IMR-90 (cell line): Measurements from ENCODE around the gene TXNDC15. TPM values are rescaled to one million over a fixed set of nuclear protein-coding genes. Genes with fewer than 3 reads are reported as not detected.

Experiments
- ATAC-seq: fragments of 200-7000 bp; cut with Tn5 transposase; 2 replicates; pipeline ENCODE4 v1.9.1; 2020; ENCODE audit warnings: low read depth, mild to moderate bottlenecking, moderate library complexity
- BruUV-seq: library from RNA; stranded (reverse); fragments of 400-500 nt; replicated peaks from 2 replicates; lab custom pipeline; 2021; lab: Mats Ljungman, UMichigan
- CTCF ChIA-PET: fragments of 300-600 bp; formaldehyde crosslinking; extraction: SDS; loops from one replicate; lab custom pipeline; 2021; ENCODE audit warnings: antibody characterized with exemption; lab: Yijun Ruan, JAX
- POLR2A ChIA-PET: fragments of 300-600 bp; sonication (Branson Sonifier 250); formaldehyde crosslinking; loops from one replicate; lab custom pipeline; 2022; ENCODE audit warnings: antibody characterized with exemption; ENCODE audit not compliant: unreplicated experiment; lab: Charles Lee
- DNase-seq: peaks from one replicate; pipeline ENCODE4 v3.0.0; 2013
- H2AFZ ChIP-seq: replicated peaks from 2 replicates; pipeline ENCODE3; 2013; ENCODE audit warnings: low read length, mild to moderate bottlenecking; ENCODE audit not compliant: poor library complexity
- H2AK5ac ChIP-seq: 2 replicates; pipeline ENCODE4 v1.6.1; 2013; ENCODE audit warnings: low read depth, low read length, inconsistent platforms
- H2AK9ac ChIP-seq: replicated peaks from 2 replicates; pipeline ENCODE3; 2013; ENCODE audit warnings: mild to moderate bottlenecking, low read depth, low read length, moderate library complexity; ENCODE audit not compliant: poor library complexity
- H2BK120ac ChIP-seq: 2 replicates; pipeline ENCODE4 v1.6.1; 2013; ENCODE audit warnings: low read depth, low read length, inconsistent platforms
- H2BK15ac ChIP-seq: 3 replicates; pipeline ENCODE4 v1.6.1; 2013; ENCODE audit warnings: low read depth, low read length, inconsistent platforms
- H2BK20ac ChIP-seq: 2 replicates; pipeline ENCODE4 v1.6.1; 2013; ENCODE audit warnings: low read depth, mild to moderate bottlenecking, inconsistent platforms, low read length, moderate library complexity
- H2BK5ac ChIP-seq: 2 replicates; pipeline ENCODE4 v1.6.1; 2013; ENCODE audit warnings: mild to moderate bottlenecking, low read depth, low read length, inconsistent platforms; ENCODE audit not compliant: poor library complexity, severe bottlenecking
- H3K14ac ChIP-seq: replicated peaks from 2 replicates; pipeline ENCODE4 v1.6.1; 2013; ENCODE audit warnings: low read depth, low read length, inconsistent platforms
- H3K18ac ChIP-seq: 2 replicates; pipeline ENCODE4 v1.6.1; 2013; ENCODE audit warnings: low read depth, low read length, control low read depth
- H3K23ac ChIP-seq: 2 replicates; pipeline ENCODE4 v1.6.1; 2013; ENCODE audit warnings: low read depth, low read length, inconsistent platforms
- H3K27ac ChIP-seq: 2 replicates; pipeline ENCODE4 v1.5.1; 2013; ENCODE audit warnings: mild to moderate bottlenecking, control low read depth, low read length; ENCODE audit not compliant: insufficient read depth
- H3K27me3 ChIP-seq: 2 replicates; pipeline ENCODE4 v1.6.1; 2013; ENCODE audit warnings: low read length; ENCODE audit not compliant: control insufficient read depth, insufficient read depth
- H3K36me3 ChIP-seq: 2 replicates; pipeline ENCODE4 v1.6.1; 2013; ENCODE audit warnings: low read length, mixed read lengths; ENCODE audit not compliant: control insufficient read depth, insufficient read depth
- H3K4ac ChIP-seq: 2 replicates; pipeline ENCODE4 v1.6.1; 2013; ENCODE audit warnings: low read depth, low read length, inconsistent platforms
- H3K4me1 ChIP-seq: 2 replicates; pipeline ENCODE4 v1.6.1; 2013; ENCODE audit warnings: low read length, mixed read lengths; ENCODE audit not compliant: control insufficient read depth, insufficient read depth
- H3K4me2 ChIP-seq: 2 replicates; pipeline ENCODE4 v1.6.1; 2013; ENCODE audit warnings: low read depth, mild to moderate bottlenecking, control low read depth, low read length, moderate library complexity
- H3K4me3 ChIP-seq: 2 replicates; pipeline ENCODE4 v1.5.1; 2013; ENCODE audit warnings: low read depth, mild to moderate bottlenecking, control low read depth, low read length, moderate library complexity; ENCODE audit not compliant: insufficient read depth
- H3K56ac ChIP-seq: 2 replicates; pipeline ENCODE4 v1.6.1; 2013; ENCODE audit warnings: low read length, inconsistent platforms; ENCODE audit not compliant: insufficient read depth; ENCODE audit errors: extremely low read depth
- H3K79me1 ChIP-seq, 2 experiments: 2 replicates each; pipeline ENCODE4 v1.6.1; 2013; ENCODE audit warnings: low read length in 2 of 2, inconsistent platforms in 1 of 2, low read depth in 1 of 2
- H3K9ac ChIP-seq: 2 replicates; pipeline ENCODE4 v1.6.1; 2013; ENCODE audit warnings: low read depth, low read length, control low read depth
- H3K9me1 ChIP-seq: 2 replicates; pipeline ENCODE4 v1.6.1; 2013; ENCODE audit warnings: low read length, inconsistent platforms; ENCODE audit not compliant: insufficient read depth
- H3K9me3 ChIP-seq: 2 replicates; pipeline ENCODE4 v1.6.1; 2013; ENCODE audit warnings: low read length; ENCODE audit not compliant: control insufficient read depth, insufficient read depth
- H4K20me1 ChIP-seq: 2 replicates; pipeline ENCODE4 v1.6.1; 2013; ENCODE audit warnings: low read length, inconsistent platforms; ENCODE audit not compliant: insufficient read depth
- H4K5ac ChIP-seq: 2 replicates; pipeline ENCODE4 v1.6.1; 2013; ENCODE audit warnings: mild to moderate bottlenecking, low read depth, low read length, control low read depth
- H4K8ac ChIP-seq, 2 experiments: 2 replicates each; pipeline ENCODE4 v1.6.1; 2013; ENCODE audit warnings: low read depth in 2 of 2, low read length in 2 of 2, control low read depth in 1 of 2, inconsistent platforms in 1 of 2
- H4K91ac ChIP-seq: 2 replicates; pipeline ENCODE4 v1.6.1; 2013; ENCODE audit warnings: low read depth, low read length, inconsistent platforms; ENCODE audit not compliant: insufficient read depth
- CEBPB ChIP-seq: IDR thresholded peaks from 2 replicates; pipeline ENCODE4 v1.6.1; 2012; ENCODE audit warnings: low read depth, low read length, improper control_type of control experiment
- CHD1 ChIP-seq: IDR thresholded peaks from 2 replicates; pipeline ENCODE4 v1.6.1; 2012; ENCODE audit warnings: low read depth, low read length, improper control_type of control experiment
- MAFK ChIP-seq: IDR thresholded peaks from 2 replicates; pipeline ENCODE4 v1.6.1; 2012; ENCODE audit warnings: low read depth, low read length, improper control_type of control experiment
- RAD21 ChIP-seq: IDR thresholded peaks from 2 replicates; pipeline ENCODE4 v1.6.1; 2012; ENCODE audit warnings: low read length, improper control_type of control experiment
- RCOR1 ChIP-seq: IDR thresholded peaks from 2 replicates; pipeline ENCODE4 v1.6.1; 2012; ENCODE audit warnings: mild to moderate bottlenecking, low read length, improper control_type of control experiment; ENCODE audit not compliant: insufficient replicate concordance
- WGBS, 2 experiments: methylation state at CpG; one replicate each; pipeline versions ENCODE4 v1.1.5 to v1.1.7; 2013; ENCODE audit warnings: missing lambda C conversion rate in 2 of 2; ENCODE audit not compliant: insufficient read length in 1 of 2; ENCODE audit errors: extremely low coverage in 2 of 2; 5-methylcytosine and 5-hydroxymethylcytosine counted together
- dilution Hi-C: fragments of 300-500 bp; cut with HindIII; formaldehyde crosslinking; loops from one replicate; pipeline ENCODE4 v1.14.3; 2018; ENCODE audit warnings: low sequenced_read_pairs; ENCODE audit not compliant: unreplicated experiment
- in situ Hi-C: fragments of 300-500 bp; cut with MboI; formaldehyde crosslinking; loops from 3 replicates; pipeline ENCODE4 v1.14.3; 2019; ENCODE audit warnings: low sequenced_read_pairs, inconsistent platforms, mixed read lengths
- intact Hi-C: fragments of 100-400 bp; cut with micrococcal nuclease; formaldehyde crosslinking; loops from 2 replicates; pipeline ENCODE4 v1.10.0; 2022
- polyA plus RNA-seq, 3 experiments: library from polyadenylated mRNA; depleted of rRNA; stranded (reverse); fragments of >200 nt; gene quantifications; 2 replicates each; pipeline ENCODE4 v1.2.3, GENCODE V29; 2012; ENCODE audit warnings: low replicate concordance in 1 of 3
- total RNA-seq: library from RNA; depleted of rRNA; stranded (reverse); fragments of >200 nt; gene quantifications from 2 replicates; pipeline ENCODE4 v1.2.3, GENCODE V29; 2012
- TF ChIP-seq, protein P1 (sequence below): fragments of 150-350 bp; IDR thresholded peaks from 2 replicates; pipeline ENCODE4 v1.6.1; 2017; ENCODE audit warnings: mild to moderate bottlenecking, antibody characterized with exemption, low read length, low read depth

The TXNDC15 gene
- total and polyA plus RNA-seq, 2 of the 4 experiments (the other 2 are of a cell fraction) = 87.0 to 125 TPM

DNA sequence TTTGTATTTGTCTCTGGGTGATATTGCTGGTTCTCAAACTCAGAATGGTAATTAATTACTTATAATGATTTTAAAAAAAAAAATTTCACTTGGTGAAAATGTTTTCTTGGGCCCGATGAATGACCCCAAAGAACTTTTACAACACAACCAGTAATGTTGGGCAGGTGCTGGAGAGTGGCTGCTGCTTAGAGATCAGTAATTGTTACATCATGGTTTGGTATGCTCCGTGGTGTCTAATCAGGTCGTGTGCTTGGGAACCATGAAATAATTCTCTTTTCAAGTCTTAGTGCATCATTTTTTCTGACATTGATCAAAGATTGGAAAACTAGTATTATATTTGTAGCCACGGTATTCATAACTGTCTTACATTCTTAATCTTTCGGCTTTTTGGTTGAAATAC, 60.0 kb downstream of the TXNDC15 start:
- Histone ChIP-seq H3K4ac (no peak overlapping the region), H3K4me3 (no peak overlapping the region), H2BK120ac (no peak overlapping the region), H2BK5ac (no peak overlapping the region), H3K9me3 (no peaks in the 10 kb centered on the region), H2AK9ac (no peak overlapping the region), H2AFZ (no peak overlapping the region), H3K27me3 (no peaks in the 10 kb centered on the region), H4K20me1 (no peaks in the 10 kb centered on the region), H4K8ac (no peak overlapping the region), H4K91ac (no peak overlapping the region), H3K56ac (no peak overlapping the region), H3K9ac (no peak overlapping the region), H3K4me2 (no peak overlapping the region), H3K36me3 (peaks cover 8% of the 10 kb centered on the region), H3K79me1 (no peaks in the 10 kb centered on the region), H4K5ac (no peak overlapping the region), H2BK15ac (no peak overlapping the region), H3K27ac (no peak overlapping the region), H2BK20ac (no peak overlapping the region), H3K23ac (no peak overlapping the region), H3K9me1 (peaks cover 3% of the 10 kb centered on the region), H2AK5ac (no peak overlapping the region), H3K4me1 (no peaks in the 10 kb centered on the region), H3K18ac (no peak overlapping the region), H3K14ac (no peak overlapping the region)
- intact Hi-C loops = loop anchor here (10.0 kb wide), 1 partner anchor 61 kb away; no protein-coding TSS in a partner anchor
- ATAC-seq = no peak
- TF ChIP-seq MAFK (no peak), RAD21 (no peak), RCOR1 (no peak), CEBPB (no peak), CHD1 (no peak)
- TF ChIP-seq, protein P1, sequence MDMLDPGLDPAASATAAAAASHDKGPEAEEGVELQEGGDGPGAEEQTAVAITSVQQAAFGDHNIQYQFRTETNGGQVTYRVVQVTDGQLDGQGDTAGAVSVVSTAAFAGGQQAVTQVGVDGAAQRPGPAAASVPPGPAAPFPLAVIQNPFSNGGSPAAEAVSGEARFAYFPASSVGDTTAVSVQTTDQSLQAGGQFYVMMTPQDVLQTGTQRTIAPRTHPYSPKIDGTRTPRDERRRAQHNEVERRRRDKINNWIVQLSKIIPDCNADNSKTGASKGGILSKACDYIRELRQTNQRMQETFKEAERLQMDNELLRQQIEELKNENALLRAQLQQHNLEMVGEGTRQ = no peak
- in situ Hi-C loops = no loop called here
- CTCF ChIA-PET = no interaction called here
- DNase-seq = no peak
- POLR2A ChIA-PET = no interaction called here
- no CpG with 5 or more reads among the region's 5 CpGs for WGBS, 2 experiments
- dilution Hi-C loops = no loop called here
- BruUV-seq = no TSS peak
